Measurements from ENCODE around the gene GZF1.

DNA sequence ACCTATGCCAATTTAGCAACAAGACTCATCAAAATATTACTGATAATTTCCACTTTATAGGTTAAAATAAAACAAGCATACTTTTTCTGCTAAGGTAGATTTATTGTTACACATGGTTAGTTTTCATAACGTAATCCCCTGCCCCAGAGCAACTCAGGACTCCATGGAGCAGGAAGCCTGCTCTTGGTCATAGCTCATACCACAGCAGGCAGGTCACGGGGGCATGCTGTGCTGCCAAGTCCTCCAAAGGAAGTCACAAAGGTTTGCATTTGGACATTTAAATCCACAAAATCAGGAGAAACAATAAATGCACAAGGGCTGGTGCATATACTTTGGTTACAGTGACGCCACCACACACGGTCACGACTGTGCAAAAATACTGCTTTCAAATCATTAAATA lies 12.5 kb downstream of the GZF1 start:
- TF ChIP-seq, protein P1, sequence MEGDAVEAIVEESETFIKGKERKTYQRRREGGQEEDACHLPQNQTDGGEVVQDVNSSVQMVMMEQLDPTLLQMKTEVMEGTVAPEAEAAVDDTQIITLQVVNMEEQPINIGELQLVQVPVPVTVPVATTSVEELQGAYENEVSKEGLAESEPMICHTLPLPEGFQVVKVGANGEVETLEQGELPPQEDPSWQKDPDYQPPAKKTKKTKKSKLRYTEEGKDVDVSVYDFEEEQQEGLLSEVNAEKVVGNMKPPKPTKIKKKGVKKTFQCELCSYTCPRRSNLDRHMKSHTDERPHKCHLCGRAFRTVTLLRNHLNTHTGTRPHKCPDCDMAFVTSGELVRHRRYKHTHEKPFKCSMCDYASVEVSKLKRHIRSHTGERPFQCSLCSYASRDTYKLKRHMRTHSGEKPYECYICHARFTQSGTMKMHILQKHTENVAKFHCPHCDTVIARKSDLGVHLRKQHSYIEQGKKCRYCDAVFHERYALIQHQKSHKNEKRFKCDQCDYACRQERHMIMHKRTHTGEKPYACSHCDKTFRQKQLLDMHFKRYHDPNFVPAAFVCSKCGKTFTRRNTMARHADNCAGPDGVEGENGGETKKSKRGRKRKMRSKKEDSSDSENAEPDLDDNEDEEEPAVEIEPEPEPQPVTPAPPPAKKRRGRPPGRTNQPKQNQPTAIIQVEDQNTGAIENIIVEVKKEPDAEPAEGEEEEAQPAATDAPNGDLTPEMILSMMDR (conservative IDR thresholded peaks at IDR 0.05 in 1 of 2, IDR thresholded peaks at IDR 0.05 in 1 of 2; ENCODE audit: low read depth in 1 of 2, low read length in 2 of 2): no peak
- TF ChIP-seq EZH2 (IDR thresholded peaks at IDR 0.05; ENCODE audit: low read length, missing control alignments): no peak

Data from fibroblast of lung (primary cell).